Astrocyte of the spinal cord (primary cell): ENCODE results near the gene TPRN.
A peak's percentile ranks its signal among the peaks of the same experiment; 100 is the strongest.

ENCODE experiments used
- DNase-seq: peaks from one replicate; pipeline ENCODE4 v3.0.0; 2011; ENCODE audit warnings: low read depth, low spot score
- H3K4me3 ChIP-seq: 2 replicates; pipeline ENCODE4 v1.5.1; 2011; ENCODE audit warnings: low read depth, mild to moderate bottlenecking, low read length, moderate library complexity
- in situ Hi-C: cut with HindIII; loops from 2 replicates; pipeline ENCODE4 v1.10.0; 2017; ENCODE audit warnings: low sequenced_read_pairs
- TF ChIP-seq, protein P1 (sequence below): IDR thresholded peaks from 2 replicates; pipeline ENCODE4 v1.5.1; 2012; ENCODE audit warnings: low read depth, mild to moderate bottlenecking, low read length, inconsistent platforms

Gene TPRN

DNA sequence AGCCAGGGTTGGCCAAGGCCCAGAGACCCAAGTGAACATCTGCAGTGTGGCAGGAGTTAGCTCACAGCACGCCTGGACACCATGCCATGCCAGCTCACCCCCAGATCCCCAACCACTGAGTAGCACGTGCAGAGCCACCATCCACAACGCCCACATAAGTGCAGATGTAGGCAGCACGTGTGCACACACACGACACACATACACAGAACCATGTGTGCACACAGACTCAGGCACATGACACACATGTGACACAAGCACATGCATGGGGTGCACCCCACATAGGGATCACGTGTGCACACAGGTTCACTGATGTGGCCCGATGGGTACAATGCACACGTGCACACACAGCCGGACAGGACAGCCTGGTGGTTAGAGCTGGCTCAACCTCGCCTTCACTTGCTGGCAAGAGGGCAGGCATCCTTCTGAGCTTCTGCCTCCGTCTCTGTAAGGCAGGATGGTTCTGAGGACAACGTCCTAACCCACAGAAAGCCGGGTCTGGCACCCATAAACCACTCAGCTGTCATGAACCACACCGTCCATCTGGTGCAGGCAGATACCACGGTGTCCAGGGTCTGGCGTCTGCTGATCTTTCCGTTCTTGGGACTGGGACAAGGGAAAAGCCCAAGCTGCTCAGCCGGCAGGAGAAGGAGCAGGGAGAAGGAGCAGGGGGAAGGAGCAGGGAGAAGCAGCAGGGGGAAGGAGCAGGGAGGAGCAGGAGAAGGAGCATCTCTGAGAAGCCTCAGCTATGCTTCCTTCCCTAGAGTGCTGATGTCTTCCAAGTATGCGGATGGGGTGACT lies 42.7 kb downstream of the TPRN start:
- H3K4me3 ChIP-seq = no peak overlapping the region
- DNase-seq = no peak
- in situ Hi-C loops = no loop called here
- TF ChIP-seq, protein P1, sequence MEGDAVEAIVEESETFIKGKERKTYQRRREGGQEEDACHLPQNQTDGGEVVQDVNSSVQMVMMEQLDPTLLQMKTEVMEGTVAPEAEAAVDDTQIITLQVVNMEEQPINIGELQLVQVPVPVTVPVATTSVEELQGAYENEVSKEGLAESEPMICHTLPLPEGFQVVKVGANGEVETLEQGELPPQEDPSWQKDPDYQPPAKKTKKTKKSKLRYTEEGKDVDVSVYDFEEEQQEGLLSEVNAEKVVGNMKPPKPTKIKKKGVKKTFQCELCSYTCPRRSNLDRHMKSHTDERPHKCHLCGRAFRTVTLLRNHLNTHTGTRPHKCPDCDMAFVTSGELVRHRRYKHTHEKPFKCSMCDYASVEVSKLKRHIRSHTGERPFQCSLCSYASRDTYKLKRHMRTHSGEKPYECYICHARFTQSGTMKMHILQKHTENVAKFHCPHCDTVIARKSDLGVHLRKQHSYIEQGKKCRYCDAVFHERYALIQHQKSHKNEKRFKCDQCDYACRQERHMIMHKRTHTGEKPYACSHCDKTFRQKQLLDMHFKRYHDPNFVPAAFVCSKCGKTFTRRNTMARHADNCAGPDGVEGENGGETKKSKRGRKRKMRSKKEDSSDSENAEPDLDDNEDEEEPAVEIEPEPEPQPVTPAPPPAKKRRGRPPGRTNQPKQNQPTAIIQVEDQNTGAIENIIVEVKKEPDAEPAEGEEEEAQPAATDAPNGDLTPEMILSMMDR = no peak

DNA sequence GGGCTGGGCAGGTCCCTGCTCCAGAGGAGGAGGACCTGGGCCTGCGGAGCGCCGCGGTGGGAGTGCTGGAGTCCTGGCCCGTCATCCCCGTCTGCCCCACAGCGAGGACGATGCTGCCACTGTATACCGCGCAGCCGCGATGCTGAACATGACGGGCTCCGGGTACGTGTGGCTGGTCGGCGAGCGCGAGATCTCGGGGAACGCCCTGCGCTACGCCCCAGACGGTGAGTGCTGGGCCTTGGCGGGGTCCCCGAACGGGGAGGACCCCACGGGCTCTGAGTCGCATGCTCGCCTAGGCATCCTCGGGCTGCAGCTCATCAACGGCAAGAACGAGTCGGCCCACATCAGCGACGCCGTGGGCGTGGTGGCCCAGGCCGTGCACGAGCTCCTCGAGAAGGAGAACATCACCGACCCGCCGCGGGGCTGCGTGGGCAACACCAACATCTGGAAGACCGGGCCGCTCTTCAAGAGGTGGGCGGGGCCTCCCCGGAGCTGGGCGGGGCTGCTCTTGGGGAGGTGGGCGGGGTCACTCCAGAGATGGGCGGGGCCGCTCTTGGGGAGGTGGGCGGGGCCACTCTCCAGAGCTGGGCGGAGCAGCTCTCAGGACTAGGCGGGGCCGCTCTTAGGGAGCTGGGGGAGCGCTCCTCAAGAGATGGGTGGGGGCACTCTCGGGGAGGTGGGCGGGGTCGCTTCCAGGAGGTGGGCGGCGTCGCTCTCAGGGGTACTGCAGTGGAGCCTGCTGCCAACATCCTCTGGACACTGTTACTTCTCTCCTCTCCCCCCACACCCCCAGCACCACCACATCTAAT lies 43.8 kb downstream of the TPRN start:
- TF ChIP-seq, protein P1 = no peak
- peak overlapping the region; percentile 26 for H3K4me3 ChIP-seq
- peak; percentile 26 for DNase-seq
- in situ Hi-C loops = no loop called here

DNA sequence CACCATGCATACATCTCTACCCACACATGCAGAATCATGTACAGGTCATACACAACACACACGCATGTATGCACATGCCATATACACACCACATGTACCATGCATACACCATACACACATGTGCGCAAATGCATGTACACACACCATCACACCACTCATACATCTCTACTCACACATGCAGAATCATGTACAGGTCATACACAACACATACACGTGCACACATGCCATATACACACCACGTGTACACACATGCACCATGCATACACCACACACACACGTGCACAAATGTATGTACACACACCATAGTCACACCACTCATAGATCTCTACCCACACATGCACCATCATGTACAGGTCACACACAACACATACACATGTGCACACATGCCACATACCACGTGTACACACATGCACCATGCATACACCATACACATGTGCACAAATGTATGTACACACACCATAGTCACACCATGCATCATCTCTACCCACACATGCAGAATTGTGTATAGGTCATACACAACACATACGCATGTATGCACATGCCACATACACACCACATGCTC lies 47.6 kb downstream of the TPRN start:
- no peak overlapping the region for H3K4me3 ChIP-seq
- in situ Hi-C loops = no loop called here
- TF ChIP-seq, protein P1 = no peak
- DNase-seq = no peak

DNA sequence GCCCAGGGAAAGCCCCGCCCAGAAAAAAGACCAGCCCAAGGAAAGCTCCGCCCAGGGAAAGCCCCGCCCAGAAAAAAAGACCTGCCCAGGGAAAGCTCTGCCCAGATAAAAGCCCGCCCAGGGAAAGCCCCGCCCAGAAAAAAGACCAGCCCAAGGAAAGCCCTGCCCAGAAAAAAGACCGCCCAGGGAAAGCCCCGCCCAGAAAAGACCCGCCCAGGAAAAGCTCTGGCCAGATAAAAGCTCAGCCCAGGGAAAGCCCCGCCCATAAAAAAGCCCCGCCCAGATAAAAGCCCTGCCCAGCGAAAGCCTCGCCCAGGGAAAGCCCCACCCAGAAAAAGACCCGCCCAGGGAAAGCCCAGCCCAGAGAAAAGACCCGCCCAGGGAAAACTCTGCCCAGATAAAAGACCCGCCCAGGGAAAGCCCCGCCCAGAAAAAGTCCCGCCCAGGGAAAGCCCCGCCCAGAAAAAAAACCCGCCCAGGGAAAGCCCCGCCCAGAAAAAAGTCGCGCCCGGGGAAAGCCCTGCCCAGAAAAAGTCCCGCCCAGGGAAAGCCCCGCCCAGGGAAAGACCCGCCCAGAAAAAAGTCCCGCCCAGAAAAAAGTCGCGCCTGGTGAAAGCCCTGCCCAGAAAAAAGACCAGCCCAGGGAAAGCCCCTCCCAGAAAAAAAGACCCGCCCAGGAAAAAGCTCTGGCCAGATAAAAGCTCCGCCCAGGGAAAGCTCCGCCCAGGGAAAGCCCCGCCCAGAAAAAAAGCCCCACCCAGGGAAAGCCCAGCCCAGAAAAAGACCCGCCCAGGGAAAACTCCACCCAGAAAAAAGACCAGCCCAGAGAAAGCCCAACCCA lies 49.7 kb downstream of the TPRN start:
- TF ChIP-seq, protein P1 = no peak
- peak; percentile 33 for DNase-seq
- no peak overlapping the region for H3K4me3 ChIP-seq
- in situ Hi-C loops = no loop called here

DNA sequence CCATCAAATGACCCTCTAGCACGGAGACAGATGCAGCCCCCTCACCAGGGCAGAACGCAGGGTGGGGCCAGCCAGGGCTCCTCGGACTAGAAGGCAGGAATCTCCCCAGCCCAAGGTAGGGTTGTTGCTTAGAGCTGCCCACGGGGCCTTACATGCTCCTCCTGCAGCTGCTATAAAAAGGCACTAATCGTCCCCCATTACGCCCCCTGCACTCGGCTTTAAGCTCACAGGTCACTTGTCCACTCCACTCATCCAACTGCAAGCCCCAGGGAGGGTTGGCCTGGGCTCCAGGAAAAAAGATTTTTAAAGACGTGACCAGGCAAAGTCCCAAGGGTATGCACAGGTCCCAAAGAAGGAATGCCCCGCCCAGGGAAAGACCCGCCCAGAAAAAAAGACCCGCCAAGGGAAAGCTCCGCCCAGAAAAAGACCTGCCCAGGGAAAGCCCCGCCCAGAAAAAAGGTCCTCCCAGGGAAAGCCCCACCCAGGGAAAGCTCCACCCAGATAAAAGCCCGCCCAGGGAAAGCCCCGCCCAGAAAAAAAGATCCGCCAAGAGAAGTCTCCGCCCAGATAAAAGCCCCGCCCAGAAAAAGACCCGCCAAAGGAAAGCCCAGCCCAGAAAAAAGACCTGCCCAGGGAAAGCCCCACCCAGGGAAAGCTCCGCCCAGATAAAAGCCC lies 50.5 kb downstream of the TPRN start:
- H3K4me3 ChIP-seq = no peak overlapping the region
- no peak for DNase-seq
- TF ChIP-seq, protein P1 = no peak
- in situ Hi-C loops = no loop called here
